Omental fat pad (tissue), 4 donors: ENCODE data around the gene CXorf49. TPM values are rescaled to one million over a fixed set of nuclear protein-coding genes. Genes with fewer than 3 reads are reported as not detected.
A peak's percentile ranks its signal among the peaks of the same experiment; 100 is the strongest.
"Not testable (repeated sequence)": the region's sequence is repeated elsewhere in the genome, so short reads cannot be mapped to it uniquely, and the experiment has no call there.

Experiments used
- ATAC-seq: fragments of 150-250 bp; one replicate; pipeline ENCODE4 v1.9.1; 2016; ENCODE audit warnings: mild to moderate bottlenecking, moderate library complexity; ENCODE audit not compliant: low FRiP score
- DNase-seq: peaks from one replicate; pipeline ENCODE4 v3.0.0-alpha.2; 2019; ENCODE audit warnings: low spot score
- total RNA-seq, 4 donors: library from RNA; depleted of rRNA; stranded (reverse); fragments of >200 nt; gene quantifications; one replicate each; pipeline ENCODE4 v1.1.0, GENCODE V29; 2016

CXorf49 gene
- not detected for total RNA-seq

- not testable (repeated sequence) for DNase-seq, ATAC-seq
Measured at GRCh38 chrX:71718185-71718584, at the start of gene CXorf49. CXorf49 (minus strand) TSS chrX:71718285; CDS start chrX:71718151, 134 bp downstream.

DNA sequence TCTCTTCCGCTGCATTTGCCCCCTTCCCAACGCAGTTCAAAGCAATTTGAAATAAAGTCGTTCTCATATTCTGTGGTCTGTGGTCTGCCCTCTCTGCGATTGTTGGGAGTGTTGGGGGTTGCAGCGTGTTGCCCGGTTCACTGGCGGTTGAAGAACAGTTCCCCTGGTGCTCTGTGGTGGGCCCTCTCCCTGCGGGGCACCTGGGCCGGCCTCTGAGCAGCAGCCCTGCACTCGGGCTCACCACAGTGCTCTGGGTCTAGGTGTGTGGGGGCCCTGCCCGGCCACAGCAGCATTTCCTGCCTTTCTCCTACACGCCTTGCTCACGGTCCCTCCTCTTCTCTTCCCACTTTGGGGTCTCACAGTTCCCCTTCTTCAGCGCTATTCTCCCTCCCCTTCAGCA, 49.0 kb upstream of the CXorf49 start:
- DNase-seq, ATAC-seq: not testable (repeated sequence)

DNA sequence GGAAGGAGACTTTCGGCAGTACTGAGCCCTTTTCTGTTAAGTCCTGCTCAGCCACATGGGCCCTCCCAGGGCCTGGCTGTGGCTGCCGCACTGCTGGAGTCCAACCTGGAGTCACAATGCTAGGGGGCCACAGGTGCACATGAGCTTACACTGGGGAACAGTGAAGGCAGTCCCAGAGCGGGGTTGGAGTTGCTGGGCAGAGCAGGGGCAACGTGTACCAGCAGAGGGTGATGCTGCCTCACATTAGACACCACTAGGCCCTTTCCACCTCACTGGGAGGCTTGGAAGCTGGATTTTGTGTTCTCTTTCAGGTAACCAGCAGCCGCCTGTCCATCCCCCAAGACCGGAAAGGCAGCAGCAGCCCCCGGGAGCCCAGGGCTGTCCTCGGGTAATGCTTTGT, 47.5 kb upstream of the CXorf49 start:
- not testable (repeated sequence) for DNase-seq, ATAC-seq

GRCh38 chrX:71764832-71765231, 46.7 kb upstream of the CXorf49 start:
- not testable (repeated sequence) for DNase-seq
- ATAC-seq, result peak; percentile 51

DNA sequence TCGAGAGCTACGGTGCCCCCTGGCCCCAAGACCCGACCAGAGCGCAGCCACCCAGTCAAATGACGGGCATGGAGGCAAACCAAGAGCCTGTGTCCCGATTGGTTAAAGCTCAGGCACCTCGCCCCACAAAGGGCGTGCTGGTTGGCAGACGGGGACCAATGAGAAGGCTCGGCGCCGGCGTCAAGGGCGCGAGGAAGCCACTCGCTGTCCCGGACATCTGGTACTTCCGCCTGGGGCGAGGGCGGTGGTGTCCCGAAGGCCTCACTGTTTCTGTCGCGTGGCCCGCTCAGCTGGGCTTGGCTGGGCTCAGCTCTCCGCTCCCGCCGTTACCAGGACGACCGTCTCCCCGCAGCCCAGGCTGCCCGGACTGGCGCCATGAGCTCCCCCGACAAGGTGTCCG, 45.0 kb upstream of the CXorf49 start, which contains the start of gene CXorf49B:
Gene CXorf49B (plus strand): TSS at position 301 of the 400 bp plus-strand sequence. CDS start 75 bp downstream, at position 376.
- DNase-seq, ATAC-seq: not testable (repeated sequence)

GRCh38 chrX:71760688-71761281, 42.7 kb upstream of the CXorf49 start:
- not testable (repeated sequence) for DNase-seq, ATAC-seq

- ATAC-seq, DNase-seq: not testable (repeated sequence)
Measured at GRCh38 chrX:71720289-71720886, 2.3 kb upstream of the CXorf49 start.

GRCh38 chrX:71719195-71719594, 1.1 kb upstream of the CXorf49 start:
- DNase-seq, ATAC-seq: not testable (repeated sequence)

DNA sequence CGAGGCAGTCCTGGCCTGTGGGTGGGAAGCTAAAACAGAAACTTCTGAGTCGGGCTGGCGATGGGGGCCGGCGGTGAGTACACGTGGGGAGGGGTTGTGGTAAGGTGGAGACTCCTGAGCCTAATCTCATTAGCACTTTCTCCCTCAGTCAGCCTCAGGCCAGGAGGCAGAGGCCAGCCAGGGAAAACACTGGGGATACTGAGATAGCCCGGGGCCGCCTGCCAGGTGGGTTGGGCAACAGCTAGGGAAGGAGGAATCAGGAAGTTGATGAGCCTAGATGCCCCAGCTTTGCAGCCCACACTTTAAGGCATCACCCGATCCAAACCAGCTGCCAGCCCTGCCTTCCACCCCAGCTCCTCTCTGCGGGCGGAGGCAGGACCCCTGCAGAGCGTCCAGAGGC, 1.8 kb downstream of the CXorf49 start:
- DNase-seq, result not testable (repeated sequence)
- peak; percentile 56 for ATAC-seq

DNA sequence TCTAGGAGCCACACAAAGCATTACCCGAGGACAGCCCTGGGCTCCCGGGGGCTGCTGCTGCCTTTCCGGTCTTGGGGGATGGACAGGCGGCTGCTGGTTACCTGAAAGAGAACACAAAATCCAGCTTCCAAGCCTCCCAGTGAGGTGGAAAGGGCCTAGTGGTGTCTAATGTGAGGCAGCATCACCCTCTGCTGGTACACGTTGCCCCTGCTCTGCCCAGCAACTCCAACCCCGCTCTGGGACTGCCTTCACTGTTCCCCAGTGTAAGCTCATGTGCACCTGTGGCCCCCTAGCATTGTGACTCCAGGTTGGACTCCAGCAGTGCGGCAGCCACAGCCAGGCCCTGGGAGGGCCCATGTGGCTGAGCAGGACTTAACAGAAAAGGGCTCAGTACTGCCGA, 2.5 kb downstream of the CXorf49 start:
- not testable (repeated sequence) for ATAC-seq, DNase-seq

GRCh38 chrX:71714064-71714463, 4.0 kb downstream of the CXorf49 start:
- DNase-seq, ATAC-seq: not testable (repeated sequence)

- not testable (repeated sequence) for ATAC-seq, DNase-seq
Measured at GRCh38 chrX:71702853-71703252, 15.2 kb downstream of the CXorf49 start.

- ATAC-seq, DNase-seq: not testable (repeated sequence)
Measured at GRCh38 chrX:71699023-71699344, 19.1 kb downstream of the CXorf49 start.

DNA sequence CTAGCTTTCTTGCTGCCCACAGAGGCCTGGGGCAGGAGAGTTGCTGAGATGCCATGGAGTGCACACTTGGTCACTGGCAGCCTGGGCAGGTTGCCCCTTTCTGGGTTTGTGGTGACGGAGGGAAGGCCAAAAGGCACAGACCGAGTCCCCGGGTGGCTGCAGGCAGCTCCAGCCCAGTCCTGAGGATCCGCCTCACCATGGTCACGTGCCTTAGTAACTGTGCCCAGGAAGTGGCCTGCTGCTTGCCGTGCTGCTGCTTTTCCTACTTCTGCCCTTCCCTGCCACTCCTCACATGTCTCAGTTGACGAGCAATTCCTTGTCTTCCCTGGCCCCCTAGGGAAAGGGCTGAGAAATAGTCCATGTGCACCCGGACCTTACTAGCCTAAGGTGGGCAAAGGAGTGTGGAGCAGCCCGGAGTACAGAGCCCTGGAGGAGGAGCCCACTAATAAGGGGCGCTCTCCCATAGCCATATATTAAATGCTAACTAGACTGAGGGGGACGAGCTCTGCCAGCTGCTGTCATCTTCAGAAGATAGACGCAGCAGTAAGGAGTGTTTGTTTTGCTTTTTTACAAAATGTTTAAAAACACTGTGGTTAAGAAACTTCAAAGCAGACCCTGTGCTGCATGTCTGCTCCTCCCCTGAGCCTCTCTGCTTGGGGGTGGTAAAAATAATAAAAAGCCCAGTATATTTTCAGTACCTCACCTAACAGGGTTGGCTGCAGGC, 19.6 kb downstream of the CXorf49 start:
- not testable (repeated sequence) for ATAC-seq, DNase-seq

- DNase-seq, ATAC-seq: not testable (repeated sequence)
Measured at GRCh38 chrX:71697466-71698298, 20.4 kb downstream of the CXorf49 start.

DNA sequence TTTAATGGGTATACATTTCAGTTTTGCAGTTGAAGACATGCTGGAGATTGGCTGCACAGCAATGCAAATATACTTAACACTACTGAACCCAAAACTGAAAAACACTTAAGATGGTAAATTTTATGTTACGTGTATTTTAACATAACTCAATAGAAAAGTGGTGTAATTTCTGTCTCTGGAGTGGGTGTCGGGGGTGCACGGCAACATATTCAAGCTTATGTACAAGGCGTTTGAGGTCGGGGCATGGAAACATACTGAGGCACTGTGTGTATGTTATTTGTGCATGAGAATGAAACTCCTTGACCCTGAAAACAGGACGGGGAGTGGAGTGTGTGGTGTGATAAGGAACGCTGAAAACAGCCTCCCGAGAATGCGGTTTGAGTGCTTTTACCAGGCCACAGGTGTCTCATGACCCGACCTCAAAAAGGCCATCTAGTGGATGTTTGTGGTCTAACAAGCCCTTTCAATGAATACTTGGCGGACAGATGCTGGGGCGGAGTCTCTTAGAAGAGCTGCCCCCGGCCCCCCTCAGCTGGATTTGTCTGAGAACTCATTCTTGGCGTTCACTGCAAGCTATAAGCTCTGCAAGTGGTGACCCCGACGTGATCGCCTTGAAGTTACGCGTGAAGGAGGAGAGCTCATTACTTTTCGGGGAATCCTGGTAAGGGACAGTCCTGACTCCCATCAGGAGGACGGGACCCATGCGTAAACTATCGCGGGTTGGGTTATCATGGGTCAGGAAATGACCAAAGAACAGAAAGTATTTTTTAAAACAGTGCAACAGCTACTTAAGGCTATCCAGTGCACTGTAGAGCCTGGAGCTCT, 21.2 kb downstream of the CXorf49 start:
- DNase-seq, ATAC-seq: not testable (repeated sequence)
